ENCODE data around the gene TXNDC11.

TXNDC11 gene

GRCh38 chr16:11637320-11637719, 105.3 kb downstream of the TXNDC11 start:
- H3K4me3 ChIP-seq (replicated peaks in 1 of 2; ENCODE audit: low read depth in 2 of 2, low read length in 2 of 2): no peak overlapping the region
- no peak for TF ChIP-seq CTCF (IDR thresholded peaks at IDR 0.05; ENCODE audit: low read depth, low read length)
- no peak for DNase-seq (ENCODE audit: low read depth in 2 of 2)

GRCh38 chr16:11636172-11636721, 106.4 kb downstream of the TXNDC11 start:
- TF ChIP-seq CTCF (IDR thresholded peaks at IDR 0.05; ENCODE audit: low read depth, low read length): no peak
- DNase-seq (ENCODE audit: low read depth in 2 of 2): no peak
- no peak overlapping the region for H3K4me3 ChIP-seq (replicated peaks in 1 of 2; ENCODE audit: low read depth in 2 of 2, low read length in 2 of 2)

GRCh38 chr16:11635679-11636171, 106.9 kb downstream of the TXNDC11 start:
- TF ChIP-seq CTCF (IDR thresholded peaks at IDR 0.05; ENCODE audit: low read depth, low read length): no peak
- DNase-seq (ENCODE audit: low read depth in 2 of 2): no peak
- H3K4me3 ChIP-seq (replicated peaks in 1 of 2; ENCODE audit: low read depth in 2 of 2, low read length in 2 of 2): no peak overlapping the region

- TF ChIP-seq CTCF (IDR thresholded peaks at IDR 0.05; ENCODE audit: low read depth, low read length): no peak
- H3K4me3 ChIP-seq (replicated peaks in 1 of 2; ENCODE audit: low read depth in 2 of 2, low read length in 2 of 2): no peak overlapping the region
- DNase-seq (ENCODE audit: low read depth in 2 of 2): no peak
Measured at GRCh38 chr16:11635113-11635652, 107.5 kb downstream of the TXNDC11 start.

- DNase-seq (ENCODE audit: low read depth in 2 of 2): no peak
- TF ChIP-seq CTCF (IDR thresholded peaks at IDR 0.05; ENCODE audit: low read depth, low read length): no peak
- H3K4me3 ChIP-seq (replicated peaks in 1 of 2; ENCODE audit: low read depth in 2 of 2, low read length in 2 of 2): no peak overlapping the region
Measured at GRCh38 chr16:11634312-11634711, 108.3 kb downstream of the TXNDC11 start.

GRCh38 chr16:11633113-11633512, 109.5 kb downstream of the TXNDC11 start:
- no peak overlapping the region for H3K4me3 ChIP-seq (replicated peaks in 1 of 2; ENCODE audit: low read depth in 2 of 2, low read length in 2 of 2)
- no peak for DNase-seq (ENCODE audit: low read depth in 2 of 2)

More at GRCh38 chr16:11633113-11633512, 109.5 kb downstream of the TXNDC11 start:
- no peak for TF ChIP-seq CTCF (IDR thresholded peaks at IDR 0.05; ENCODE audit: low read depth, low read length)
